GM12878 (cell line): ENCODE measurements around the gene SLC37A2.

Source experiments
- FOS ChIP-seq: IDR thresholded peaks from 3 replicates; pipeline ENCODE4 v1.6.1; 2011; ENCODE audit warnings: borderline replicate concordance; ENCODE audit not compliant: insufficient read length; ENCODE audit errors: extremely low read depth
- PAX5 ChIP-seq: IDR thresholded peaks from 2 replicates; pipeline ENCODE4 v1.6.1; 2011; ENCODE audit warnings: low read depth, low read length, borderline replicate concordance

DNA sequence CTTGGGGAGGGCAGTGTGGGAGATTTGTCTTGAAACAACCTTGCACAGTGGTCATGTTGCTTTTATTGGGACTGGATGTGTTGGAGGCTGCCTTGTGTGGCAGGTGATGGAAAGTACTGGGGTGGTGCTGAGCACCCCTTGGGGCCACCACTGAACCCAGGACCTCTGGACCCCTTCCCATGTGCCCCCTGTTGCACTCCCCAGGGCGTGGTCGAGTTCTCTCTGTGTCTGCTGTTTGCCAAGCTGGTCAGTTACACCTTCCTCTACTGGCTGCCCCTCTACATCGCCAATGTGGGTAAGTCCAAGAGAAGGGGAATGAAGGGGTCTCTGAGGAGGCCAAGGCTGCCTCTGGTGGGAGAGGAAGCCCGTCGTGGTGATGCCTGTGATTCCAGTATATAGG lies 18.9 kb downstream of the SLC37A2 start:
- TF ChIP-seq PAX5, result no peak
- TF ChIP-seq FOS, result no peak
